Bronchial epithelial cell (primary cell): ENCODE results near the gene RNF43. TPM values are rescaled to one million over a fixed set of nuclear protein-coding genes. Genes with fewer than 3 reads are reported as not detected.

Experiments used
- DNase-seq: peaks from one replicate; pipeline ENCODE4 v3.0.0-alpha.2; 2010; ENCODE audit warnings: low read depth
- FAIRE-seq: peaks from 2 replicates; lab custom pipeline; 2011; peaks lifted over from hg19 to GRCh38; lab: Jason Lieb, UNC
- H3K27me3 ChIP-seq: 2 replicates; pipeline ENCODE4 v1.5.1; 2011; ENCODE audit warnings: low read length; ENCODE audit not compliant: control insufficient read depth, insufficient read depth
- H3K36me3 ChIP-seq: 2 replicates; pipeline ENCODE4 v1.5.1; 2011; ENCODE audit warnings: low read length; ENCODE audit not compliant: control insufficient read depth, insufficient read depth
- H3K4me3 ChIP-seq: 2 replicates; pipeline ENCODE4 v1.5.1; 2011; ENCODE audit warnings: mild to moderate bottlenecking, low read depth, low read length, control low read depth
- total RNA-seq: library from RNA; depleted of rRNA; stranded (reverse); fragments of >200 nt; gene quantifications from 2 replicates; pipeline ENCODE4 v1.2.1, GENCODE V29; 2014
- TF ChIP-seq, protein P1 (sequence below): IDR thresholded peaks from 2 replicates; pipeline ENCODE4 v1.5.1; 2011; ENCODE audit warnings: mild to moderate bottlenecking, moderate library complexity, low read length, control low read depth, inconsistent platforms; ENCODE audit not compliant: insufficient read depth, severe bottlenecking

The RNF43 gene
- total RNA-seq, 1 donor from 2014 or later = 7.6 TPM

DNA sequence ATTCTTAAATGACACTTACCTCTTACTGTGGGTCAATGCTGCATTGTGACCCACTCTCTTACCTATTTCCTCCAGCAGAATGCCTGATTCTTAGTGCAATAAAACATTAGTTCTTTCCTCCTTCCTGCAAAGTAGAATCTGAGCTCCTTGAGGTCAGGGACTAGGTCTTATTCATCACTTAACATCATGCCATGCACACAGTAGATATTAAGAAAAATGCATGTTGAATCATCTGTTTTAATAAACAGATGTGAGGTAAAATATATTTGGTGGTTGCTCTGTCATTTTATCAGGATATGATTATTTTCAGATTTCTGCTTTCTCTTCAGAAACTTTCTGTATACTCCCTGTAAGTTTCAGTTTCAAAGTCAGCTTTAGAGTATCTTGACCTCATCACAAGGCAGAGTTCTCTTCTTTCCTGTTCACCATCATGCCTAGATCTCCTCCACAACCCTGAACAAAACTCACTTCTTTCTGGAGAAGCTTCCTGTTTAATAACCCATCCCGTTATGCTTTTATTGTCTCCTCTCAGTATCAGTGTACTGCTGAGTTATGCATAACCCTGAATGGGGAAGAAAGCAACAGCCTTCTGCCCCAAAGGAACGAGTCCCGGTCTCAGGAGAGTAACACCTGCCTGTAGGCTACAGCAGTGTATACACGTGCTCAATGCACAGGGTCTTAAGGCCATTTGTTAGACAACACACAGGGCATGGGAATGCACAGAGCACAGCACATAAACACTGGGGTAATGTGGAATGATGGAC, 35.0 kb downstream of the RNF43 start:
- DNase-seq (no peak), FAIRE-seq (no peak)
- Histone ChIP-seq H3K27me3 (no peaks in the 10 kb centered on the region), H3K4me3 (no peak overlapping the region), H3K36me3 (no peaks in the 10 kb centered on the region)
- TF ChIP-seq, protein P1, sequence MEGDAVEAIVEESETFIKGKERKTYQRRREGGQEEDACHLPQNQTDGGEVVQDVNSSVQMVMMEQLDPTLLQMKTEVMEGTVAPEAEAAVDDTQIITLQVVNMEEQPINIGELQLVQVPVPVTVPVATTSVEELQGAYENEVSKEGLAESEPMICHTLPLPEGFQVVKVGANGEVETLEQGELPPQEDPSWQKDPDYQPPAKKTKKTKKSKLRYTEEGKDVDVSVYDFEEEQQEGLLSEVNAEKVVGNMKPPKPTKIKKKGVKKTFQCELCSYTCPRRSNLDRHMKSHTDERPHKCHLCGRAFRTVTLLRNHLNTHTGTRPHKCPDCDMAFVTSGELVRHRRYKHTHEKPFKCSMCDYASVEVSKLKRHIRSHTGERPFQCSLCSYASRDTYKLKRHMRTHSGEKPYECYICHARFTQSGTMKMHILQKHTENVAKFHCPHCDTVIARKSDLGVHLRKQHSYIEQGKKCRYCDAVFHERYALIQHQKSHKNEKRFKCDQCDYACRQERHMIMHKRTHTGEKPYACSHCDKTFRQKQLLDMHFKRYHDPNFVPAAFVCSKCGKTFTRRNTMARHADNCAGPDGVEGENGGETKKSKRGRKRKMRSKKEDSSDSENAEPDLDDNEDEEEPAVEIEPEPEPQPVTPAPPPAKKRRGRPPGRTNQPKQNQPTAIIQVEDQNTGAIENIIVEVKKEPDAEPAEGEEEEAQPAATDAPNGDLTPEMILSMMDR = no peak

DNA sequence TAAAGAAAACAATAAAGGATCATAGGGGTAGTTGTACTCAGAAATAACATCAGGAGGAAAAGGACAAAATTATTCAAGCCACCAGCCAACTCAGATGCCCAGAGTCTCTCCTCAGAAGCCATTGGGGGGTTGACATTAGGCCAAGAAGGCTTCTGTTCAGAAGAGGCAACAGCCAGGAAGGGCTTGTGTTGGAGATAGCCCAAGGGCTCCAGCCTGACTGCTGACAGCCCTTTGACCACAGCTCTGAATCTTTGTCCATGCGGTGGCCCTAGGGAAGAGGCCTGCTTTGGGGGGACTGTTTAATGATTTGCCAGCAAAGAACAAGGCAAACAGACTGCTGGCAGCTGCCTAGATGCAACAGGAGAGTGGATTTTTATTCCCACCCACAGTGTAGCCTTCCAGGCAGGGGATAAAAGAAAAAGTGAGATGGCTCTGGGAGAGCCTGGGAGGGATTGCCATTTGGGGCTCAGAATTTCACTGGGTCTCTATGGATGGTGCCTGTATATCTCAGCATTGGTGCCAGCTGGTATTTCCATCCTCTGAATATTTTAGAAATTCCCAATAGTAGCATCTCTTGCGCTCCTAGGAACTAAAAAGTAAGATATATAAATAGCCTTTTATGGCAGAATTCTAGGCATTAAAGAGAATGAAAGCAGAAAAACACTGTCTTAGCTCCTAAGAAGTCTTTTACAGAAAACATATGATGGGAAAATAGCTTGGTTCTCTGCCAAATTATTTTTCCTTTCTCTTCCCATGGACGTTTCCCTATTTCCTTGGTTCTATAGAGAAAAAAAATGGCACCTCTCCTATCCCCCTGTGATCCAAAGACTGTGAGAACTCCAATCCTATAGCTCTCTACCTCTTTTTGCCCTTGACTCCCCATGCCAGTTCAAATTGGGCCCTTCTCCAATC, 36.0 kb downstream of the RNF43 start:
- FAIRE-seq (no peak), DNase-seq (no peak)
- H3K27me3 ChIP-seq = no peaks in the 10 kb centered on the region
- H3K36me3 ChIP-seq = no peaks in the 10 kb centered on the region
- no peak overlapping the region for H3K4me3 ChIP-seq
- TF ChIP-seq, protein P1 = no peak

DNA sequence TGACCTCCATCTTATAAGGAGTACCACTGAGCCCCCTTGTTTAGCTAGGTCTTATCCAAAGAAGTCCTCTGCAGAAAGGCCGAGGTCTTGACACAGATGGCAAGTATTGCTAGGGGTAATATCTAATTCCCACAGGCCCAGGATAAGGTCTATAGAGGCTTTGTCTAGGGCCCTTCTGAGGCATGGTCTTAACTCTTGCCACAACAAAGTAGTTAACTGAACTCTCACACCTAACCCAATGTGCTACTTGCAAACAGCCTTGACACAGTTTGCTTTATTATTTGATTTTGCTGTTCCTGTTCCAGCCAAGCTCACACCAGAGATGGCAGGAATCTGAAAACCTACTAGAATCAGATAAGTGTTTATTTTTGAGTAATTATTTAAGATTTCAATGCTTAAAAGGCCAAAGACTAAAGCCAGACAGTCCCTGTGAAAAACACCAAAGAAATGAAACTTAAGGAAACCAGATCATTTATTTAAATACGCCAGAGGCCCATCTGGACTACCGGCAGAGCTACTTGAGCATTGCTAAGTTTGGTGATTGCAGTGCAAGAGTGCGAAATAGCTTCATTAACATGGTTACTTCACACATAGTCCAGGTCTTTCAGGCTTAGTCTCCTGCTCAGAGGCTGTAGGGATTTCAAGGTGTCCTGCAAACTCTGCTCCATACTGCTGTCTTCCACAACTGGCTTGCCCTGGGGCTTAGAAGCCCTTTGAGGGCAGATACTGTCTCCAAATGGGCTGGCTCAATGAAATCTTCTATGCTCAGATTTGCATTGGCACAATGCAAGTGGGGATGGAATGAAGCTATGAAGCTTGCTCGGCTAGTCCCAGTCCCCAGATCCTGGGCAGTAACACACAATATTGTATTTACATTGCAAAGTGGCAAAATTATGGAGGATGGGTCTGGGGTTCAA, 36.9 kb downstream of the RNF43 start:
- Histone ChIP-seq H3K27me3 (no peaks in the 10 kb centered on the region), H3K36me3 (no peaks in the 10 kb centered on the region), H3K4me3 (no peak overlapping the region)
- DNase-seq (no peak), FAIRE-seq (no peak)
- TF ChIP-seq, protein P1 = no peak

DNA sequence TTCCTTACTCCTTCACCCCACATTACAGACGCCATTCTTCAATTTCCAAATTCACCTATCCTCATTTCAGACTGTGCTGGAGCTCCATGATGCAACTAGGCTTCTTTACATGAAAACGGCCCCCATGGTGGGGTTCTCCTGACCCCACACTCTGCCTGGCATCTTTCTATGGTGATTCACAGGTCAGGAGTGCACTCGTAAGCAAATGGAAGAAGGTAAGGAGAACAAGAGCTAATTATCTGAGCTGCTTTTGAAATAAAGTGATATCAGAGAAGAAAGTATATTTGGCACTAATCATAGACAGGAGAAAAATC, 37.9 kb downstream of the RNF43 start:
- TF ChIP-seq, protein P1 = no peak
- FAIRE-seq = no peak
- H3K4me3 ChIP-seq = no peak overlapping the region
- H3K36me3 ChIP-seq = no peaks in the 10 kb centered on the region
- DNase-seq = no peak
- no peaks in the 10 kb centered on the region for H3K27me3 ChIP-seq

DNA sequence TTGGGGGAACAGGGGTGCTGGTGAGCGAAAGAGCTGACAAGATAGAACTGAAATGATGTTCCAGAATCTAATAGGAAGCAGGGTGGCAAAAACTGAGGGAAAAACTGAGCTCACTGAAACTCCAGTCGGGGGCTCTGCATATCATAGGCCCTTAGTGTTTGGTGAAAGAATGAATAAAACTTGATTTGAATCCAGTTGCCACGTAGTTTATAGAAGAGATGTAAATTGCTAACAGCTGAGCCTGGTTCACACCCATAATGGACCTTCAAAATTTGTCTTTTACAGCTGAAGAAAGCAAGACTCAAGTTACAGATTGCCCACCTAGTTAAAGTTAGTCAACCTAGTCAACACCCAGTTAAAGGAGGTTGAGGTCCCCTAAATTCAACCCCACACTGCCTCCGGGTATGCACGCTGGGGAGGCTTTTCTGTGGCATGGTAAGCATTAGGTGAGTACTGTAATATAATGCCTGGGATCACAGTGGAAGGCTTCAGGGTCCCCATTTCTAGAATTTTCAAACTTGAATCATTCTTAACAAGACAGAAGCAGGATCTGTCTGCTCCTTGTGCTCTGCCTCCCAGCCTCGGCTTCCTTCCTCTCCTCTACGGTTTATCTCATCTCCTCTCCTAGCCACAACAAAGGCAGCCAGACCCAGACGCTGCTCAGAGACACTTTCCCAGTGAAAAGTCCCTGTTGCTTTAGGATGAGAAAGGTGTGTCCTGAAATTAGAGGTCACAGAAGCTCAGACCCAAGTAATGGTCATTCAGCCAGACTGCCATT, 38.4 kb downstream of the RNF43 start:
- DNase-seq (no peak), FAIRE-seq (no peak)
- TF ChIP-seq, protein P1 = no peak
- Histone ChIP-seq H3K36me3 (no peaks in the 10 kb centered on the region), H3K4me3 (no peak overlapping the region), H3K27me3 (no peaks in the 10 kb centered on the region)
